Kidney capillary endothelial cell (primary cell): ENCODE results near the gene ADGRA3.

ENCODE experiments used
- DNase-seq: peaks from one replicate; pipeline ENCODE4 v3.0.0-alpha.2; 2018; ENCODE audit warnings: low spot score

ADGRA3 gene

GRCh38 chr4:22363787-22364186 is 152.1 kb downstream of the ADGRA3 start:
- DNase-seq = no peak

- no peak for DNase-seq
Measured at GRCh38 chr4:22363036-22363435, 152.8 kb downstream of the ADGRA3 start.

- peak; percentile 12 for DNase-seq
Measured at GRCh38 chr4:22356987-22357596, 158.8 kb downstream of the ADGRA3 start.

- DNase-seq = no peak
Measured at GRCh38 chr4:22348410-22348809, 167.5 kb downstream of the ADGRA3 start.

- no peak for DNase-seq
Measured at GRCh38 chr4:22345678-22346077, 170.2 kb downstream of the ADGRA3 start.

- no peak for DNase-seq
Measured at GRCh38 chr4:22345055-22345454, 170.8 kb downstream of the ADGRA3 start.

GRCh38 chr4:22343606-22344005 is 172.3 kb downstream of the ADGRA3 start:
- no peak for DNase-seq

- no peak for DNase-seq
Measured at GRCh38 chr4:22339491-22339890, 176.4 kb downstream of the ADGRA3 start.

- DNase-seq = no peak
Measured at GRCh38 chr4:22338796-22339195, 177.1 kb downstream of the ADGRA3 start.
